WTC11 (cell line): ENCODE measurements around the gene CX3CR1.

Experiments used
- ATF3 ChIP-seq: sonication (generic); formaldehyde crosslinking; conservative IDR thresholded peaks from 2 replicates; pipeline ENCODE4 v1.8.1; 2022; ENCODE audit warnings: mild to moderate bottlenecking, missing genetic modification reagents
- CTCF ChIP-seq: fragments of 200-600 bp; IDR thresholded peaks from 2 replicates; pipeline ENCODE4 v1.8.0; 2022; ENCODE audit warnings: antibody characterized with exemption
- ETV6 ChIP-seq: sonication (generic); formaldehyde crosslinking; IDR thresholded peaks from 2 replicates; pipeline ENCODE4 v1.8.1; 2022; ENCODE audit warnings: mild to moderate bottlenecking, missing genetic modification reagents
- JUN ChIP-seq: sonication (generic); formaldehyde crosslinking; IDR thresholded peaks from 2 replicates; pipeline ENCODE4 v1.8.0; 2023; ENCODE audit warnings: mild to moderate bottlenecking, missing genetic modification reagents
- MAX ChIP-seq: sonication (generic); formaldehyde crosslinking; IDR thresholded peaks from 2 replicates; pipeline ENCODE4 v1.8.0; 2022; ENCODE audit warnings: mild to moderate bottlenecking, missing genetic modification reagents
- SP1 ChIP-seq: sonication (generic); formaldehyde crosslinking; conservative IDR thresholded peaks from 2 replicates; pipeline ENCODE4 v1.8.1; 2022; ENCODE audit warnings: missing genetic modification reagents
- USF2 ChIP-seq: sonication (generic); formaldehyde crosslinking; IDR thresholded peaks from 2 replicates; pipeline ENCODE4 v1.8.1; 2023; ENCODE audit warnings: mild to moderate bottlenecking, missing genetic modification reagents, moderate library complexity

- TF ChIP-seq SP1 (CRISPR knock-in tag) (no peak), USF2 (no peak), ATF3 (CRISPR knock-in tag) (no peak), JUN (CRISPR knock-in tag) (no peak), CTCF (no peak), ETV6 (CRISPR knock-in tag) (no peak), MAX (CRISPR knock-in tag) (no peak)
Measured at GRCh38 chr3:39294446-39295183, 14.8 kb upstream of the CX3CR1 start.
